Sigmoid colon (tissue), 4 donors: ENCODE data around the gene RPS15.

Experiments
- POLR2A ChIP-seq, 2 donors: fragments of 450-650 bp; IDR thresholded peaks; one replicate each; pipeline ENCODE4 v1.6.1; 2016; ENCODE audit warnings: antibody characterized with exemption in 2 of 2, mild to moderate bottlenecking in 2 of 2, moderate library complexity in 2 of 2
- POLR2AphosphoS5 ChIP-seq, 4 donors: sonication (generic); formaldehyde crosslinking; IDR thresholded peaks; one replicate each; pipeline ENCODE4 v1.6.1; 2017; ENCODE audit warnings: antibody characterized with exemption in 4 of 4

GRCh38 chr19:1399745-1400144, 38.5 kb upstream of the RPS15 start:
- TF ChIP-seq POLR2AphosphoS5 (IDR thresholded peaks at IDR 0.05) (no peak), POLR2A (IDR thresholded peaks at IDR 0.05) (no peak)
